ENCODE data around the gene OGDH. TPM values are rescaled to one million over a fixed set of nuclear protein-coding genes. Genes with fewer than 3 reads are reported as not detected.

Gene OGDH
- total and polyA plus RNA-seq, 2 of the 13 experiments (the other 11 are each of a cell fraction or from before 2014, with no cell fraction given) = 17.4 to 25.4 TPM

DNA sequence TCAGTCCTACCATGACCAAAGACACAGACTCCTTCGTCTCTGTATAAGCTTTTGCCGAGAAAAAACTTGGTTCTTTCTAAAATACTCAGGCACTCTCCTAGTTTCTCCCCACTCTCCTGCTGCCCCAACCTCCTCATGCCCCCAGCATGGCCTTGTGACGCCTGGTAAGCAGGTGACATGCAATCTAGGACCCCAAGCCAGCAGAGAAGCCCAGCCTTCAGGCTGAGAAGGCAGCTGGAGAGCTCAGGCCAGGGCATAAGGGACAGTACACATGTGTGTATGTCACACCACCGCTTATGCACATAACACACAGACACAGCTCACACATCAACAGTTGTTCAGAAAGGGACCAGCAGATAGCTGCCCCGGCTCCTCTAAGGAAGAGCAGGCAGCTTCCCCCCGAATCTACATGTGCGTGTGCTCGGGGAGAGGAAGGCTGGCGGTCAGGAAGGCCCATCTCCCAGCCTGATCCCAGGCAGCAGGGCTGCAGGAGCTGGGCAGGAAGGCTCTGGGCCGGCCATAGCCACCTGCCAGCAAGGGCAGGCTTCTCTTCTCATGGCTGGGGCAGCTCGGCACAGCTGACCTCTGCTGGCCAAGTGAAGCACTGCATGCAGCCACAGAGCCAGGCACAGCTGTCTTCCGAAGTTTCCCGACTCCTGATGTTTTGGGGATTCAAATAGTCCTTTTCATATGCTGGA, 41.2 kb upstream of the OGDH start (continued):
- TF ChIP-seq, protein P1, sequence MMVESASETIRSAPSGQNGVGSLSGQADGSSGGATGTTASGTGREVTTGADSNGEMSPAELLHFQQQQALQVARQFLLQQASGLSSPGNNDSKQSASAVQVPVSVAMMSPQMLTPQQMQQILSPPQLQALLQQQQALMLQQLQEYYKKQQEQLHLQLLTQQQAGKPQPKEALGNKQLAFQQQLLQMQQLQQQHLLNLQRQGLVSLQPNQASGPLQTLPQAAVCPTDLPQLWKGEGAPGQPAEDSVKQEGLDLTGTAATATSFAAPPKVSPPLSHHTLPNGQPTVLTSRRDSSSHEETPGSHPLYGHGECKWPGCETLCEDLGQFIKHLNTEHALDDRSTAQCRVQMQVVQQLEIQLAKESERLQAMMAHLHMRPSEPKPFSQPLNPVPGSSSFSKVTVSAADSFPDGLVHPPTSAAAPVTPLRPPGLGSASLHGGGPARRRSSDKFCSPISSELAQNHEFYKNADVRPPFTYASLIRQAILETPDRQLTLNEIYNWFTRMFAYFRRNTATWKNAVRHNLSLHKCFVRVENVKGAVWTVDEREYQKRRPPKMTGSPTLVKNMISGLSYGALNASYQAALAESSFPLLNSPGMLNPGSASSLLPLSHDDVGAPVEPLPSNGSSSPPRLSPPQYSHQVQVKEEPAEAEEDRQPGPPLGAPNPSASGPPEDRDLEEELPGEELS (CRISPR knock-in tag; IDR thresholded peaks at IDR 0.05) = peak; percentile 25; the same call in 1 of the 2 replicates
- no peak for TF ChIP-seq ZNF510 (CRISPR knock-in tag; IDR thresholded peaks at IDR 0.05; ENCODE audit: low read depth)
- TF ChIP-seq, protein P2, sequence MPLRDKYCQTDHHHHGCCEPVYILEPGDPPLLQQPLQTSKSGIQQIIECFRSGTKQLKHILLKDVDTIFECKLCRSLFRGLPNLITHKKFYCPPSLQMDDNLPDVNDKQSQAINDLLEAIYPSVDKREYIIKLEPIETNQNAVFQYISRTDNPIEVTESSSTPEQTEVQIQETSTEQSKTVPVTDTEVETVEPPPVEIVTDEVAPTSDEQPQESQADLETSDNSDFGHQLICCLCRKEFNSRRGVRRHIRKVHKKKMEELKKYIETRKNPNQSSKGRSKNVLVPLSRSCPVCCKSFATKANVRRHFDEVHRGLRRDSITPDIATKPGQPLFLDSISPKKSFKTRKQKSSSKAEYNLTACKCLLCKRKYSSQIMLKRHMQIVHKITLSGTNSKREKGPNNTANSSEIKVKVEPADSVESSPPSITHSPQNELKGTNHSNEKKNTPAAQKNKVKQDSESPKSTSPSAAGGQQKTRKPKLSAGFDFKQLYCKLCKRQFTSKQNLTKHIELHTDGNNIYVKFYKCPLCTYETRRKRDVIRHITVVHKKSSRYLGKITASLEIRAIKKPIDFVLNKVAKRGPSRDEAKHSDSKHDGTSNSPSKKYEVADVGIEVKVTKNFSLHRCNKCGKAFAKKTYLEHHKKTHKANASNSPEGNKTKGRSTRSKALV (CRISPR knock-in tag; IDR thresholded peaks at IDR 0.05) = 0 out of 2 replicates have a peak, but pooled peaks have one; percentile 35
- TF ChIP-seq ZBTB38 (CRISPR knock-in tag; IDR thresholded peaks at IDR 0.05) = peak; percentile 43; the same call in 1 of the 2 replicates
- 0 out of 2 replicates have a peak, but pooled peaks have one; percentile 27 for TF ChIP-seq ZNF263 (CRISPR knock-in tag; IDR thresholded peaks at IDR 0.05)
- TF ChIP-seq ZNF501 (CRISPR knock-in tag; IDR thresholded peaks at IDR 0.05) = no peak
- peak; percentile 48; the same call in 1 of the 2 replicates for TF ChIP-seq RBFOX2 (IDR thresholded peaks at IDR 0.05; ENCODE audit: low read depth, low read length)
- TF ChIP-seq, protein P3, sequence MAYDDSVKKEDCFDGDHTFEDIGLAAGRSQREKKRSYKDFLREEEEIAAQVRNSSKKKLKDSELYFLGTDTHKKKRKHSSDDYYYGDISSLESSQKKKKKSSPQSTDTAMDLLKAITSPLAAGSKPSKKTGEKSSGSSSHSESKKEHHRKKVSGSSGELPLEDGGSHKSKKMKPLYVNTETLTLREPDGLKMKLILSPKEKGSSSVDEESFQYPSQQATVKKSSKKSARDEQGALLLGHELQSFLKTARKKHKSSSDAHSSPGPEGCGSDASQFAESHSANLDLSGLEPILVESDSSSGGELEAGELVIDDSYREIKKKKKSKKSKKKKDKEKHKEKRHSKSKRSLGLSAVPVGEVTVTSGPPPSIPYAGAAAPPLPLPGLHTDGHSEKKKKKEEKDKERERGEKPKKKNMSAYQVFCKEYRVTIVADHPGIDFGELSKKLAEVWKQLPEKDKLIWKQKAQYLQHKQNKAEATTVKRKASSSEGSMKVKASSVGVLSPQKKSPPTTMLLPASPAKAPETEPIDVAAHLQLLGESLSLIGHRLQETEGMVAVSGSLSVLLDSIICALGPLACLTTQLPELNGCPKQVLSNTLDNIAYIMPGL (CRISPR knock-in tag; IDR thresholded peaks at IDR 0.05; ENCODE audit: borderline replicate concordance in 1 of 2, low read depth in 1 of 2) = 0 out of 4 replicates have a peak, but pooled peaks of 1 of the 2 experiments have one; percentile 31
- 0 out of 2 replicates have a peak, but pooled peaks have one; percentile 3 for TF ChIP-seq HNF4A (CRISPR knock-in tag; IDR thresholded peaks at IDR 0.05)
- peak; percentile 49; the same call in 1 of the 2 replicates for TF ChIP-seq MYC (CRISPR knock-in tag; IDR thresholded peaks at IDR 0.05; ENCODE audit: borderline replicate concordance)
- 0 out of 2 replicates have a peak, but pooled peaks have one; percentile 9 for TF ChIP-seq MEIS2 (CRISPR knock-in tag; IDR thresholded peaks at IDR 0.05)
- TF ChIP-seq GATAD2A (CRISPR knock-in tag; IDR thresholded peaks at IDR 0.05) = 0 out of 2 replicates have a peak, but pooled peaks have one; percentile 22
- 0 out of 2 replicates have a peak, but pooled peaks have one; percentile 8 for TF ChIP-seq RFXAP (CRISPR knock-in tag; IDR thresholded peaks at IDR 0.05; ENCODE audit: borderline replicate concordance)
- peak; percentile 65 for TF ChIP-seq XRCC5 (optimal IDR thresholded peaks at IDR 0.05; ENCODE audit: low read length)
- TF ChIP-seq ZNF274 (CRISPR knock-in tag; IDR thresholded peaks at IDR 0.05) = peak; percentile 65; the same call in 1 of the 2 replicates
- 0 out of 2 replicates have a peak, but pooled peaks have one; percentile 6 for TF ChIP-seq ZNF605 (CRISPR knock-in tag; IDR thresholded peaks at IDR 0.05)
- TF ChIP-seq MXD4 (CRISPR knock-in tag; IDR thresholded peaks at IDR 0.05) = 0 out of 2 replicates have a peak, but pooled peaks have one; percentile 41
- TF ChIP-seq FOXC1 (CRISPR knock-in tag; IDR thresholded peaks at IDR 0.05; ENCODE audit: borderline replicate concordance) = 0 out of 2 replicates have a peak, but pooled peaks have one; percentile 34
- 0 out of 2 replicates have a peak, but pooled peaks have one; percentile 29 for TF ChIP-seq FOXO1 (CRISPR knock-in tag; IDR thresholded peaks at IDR 0.05)
- peak; percentile 88 for TF ChIP-seq STAG1 (CRISPR knock-in tag; IDR thresholded peaks at IDR 0.05)
